GM23338 (cell line): Measurements from ENCODE around the gene SP5. TPM values are rescaled to one million over a fixed set of nuclear protein-coding genes. Genes with fewer than 3 reads are reported as not detected.
"Not testable (repeated sequence)": the region's sequence is repeated elsewhere in the genome, so short reads cannot be mapped to it uniquely, and the experiment has no call there.

Experiments
- ATAC-seq: fragments of 200-7000 bp; cut with Tn5 transposase; 3 replicates; pipeline ENCODE4 v1.9.1; 2020
- DNase-seq: peaks from one replicate; pipeline ENCODE4 v3.0.0-alpha.2; 2015; ENCODE audit warnings: low spot score
- H2AFZ ChIP-seq: fragments of 200-600 bp; sonication (generic); 2 replicates; pipeline ENCODE4 v1.8.0; 2016; ENCODE audit warnings: antibody characterized with exemption, mild to moderate bottlenecking, moderate library complexity
- H3F3A ChIP-seq: fragments of 200-600 bp; sonication (generic); replicated peaks from 2 replicates; pipeline ENCODE4 v1.8.0; 2017; ENCODE audit warnings: antibody characterized with exemption, mixed run types, low read depth
- H3K27ac ChIP-seq: fragments of 200-600 bp; sonication (generic); 2 replicates; pipeline ENCODE4 v1.6.1; 2016; ENCODE audit warnings: low read depth
- H3K27me3 ChIP-seq: fragments of 200-600 bp; sonication (generic); 2 replicates; pipeline ENCODE4 v1.8.0; 2016; ENCODE audit warnings: mild to moderate bottlenecking, mixed run types, moderate library complexity; ENCODE audit not compliant: insufficient read depth
- H3K36me3 ChIP-seq: fragments of 200-600 bp; sonication (generic); 2 replicates; pipeline ENCODE4 v1.8.0; 2016; ENCODE audit warnings: mild to moderate bottlenecking; ENCODE audit not compliant: insufficient read depth
- H3K4me1 ChIP-seq: fragments of 200-600 bp; sonication (generic); 2 replicates; pipeline ENCODE4 v1.8.0; 2016; ENCODE audit warnings: mild to moderate bottlenecking, moderate library complexity; ENCODE audit not compliant: insufficient read depth
- H3K4me2 ChIP-seq: fragments of 200-600 bp; sonication (generic); 2 replicates; pipeline ENCODE4 v1.7.1; 2017; ENCODE audit warnings: mixed run types
- H3K4me3 ChIP-seq: fragments of 200-600 bp; sonication (generic); 2 replicates; pipeline ENCODE4 v1.6.1; 2016; ENCODE audit warnings: mixed run types
- H3K79me2 ChIP-seq: fragments of 200-600 bp; sonication (generic); replicated peaks from 2 replicates; pipeline ENCODE4 v1.8.0; 2017; ENCODE audit warnings: mild to moderate bottlenecking; ENCODE audit not compliant: insufficient read depth
- H3K9me2 ChIP-seq: fragments of 200-600 bp; sonication (generic); 2 replicates; pipeline ENCODE4 v1.8.0; 2017; ENCODE audit not compliant: insufficient read depth
- H4K20me1 ChIP-seq: fragments of 200-600 bp; sonication (generic); replicated peaks from 2 replicates; pipeline ENCODE4 v1.8.0; 2017; ENCODE audit warnings: mild to moderate bottlenecking; ENCODE audit not compliant: insufficient read depth
- H3K27ac Mint-ChIP-seq: 2 replicates; pipeline ENCODE4 v1.8.0; 2020; ENCODE audit warnings: inconsistent platforms, mild to moderate bottlenecking, moderate library complexity, mixed read lengths
- H3K27me3 Mint-ChIP-seq: 3 replicates; pipeline ENCODE4 v1.8.0; 2022; ENCODE audit warnings: low read depth, mild to moderate bottlenecking, moderate library complexity, mixed read lengths, inconsistent platforms; ENCODE audit not compliant: insufficient read depth, poor library complexity
- H3K36me3 Mint-ChIP-seq: 3 replicates; pipeline ENCODE4 v1.8.0; 2021; ENCODE audit warnings: low read depth, mild to moderate bottlenecking, inconsistent platforms, moderate library complexity, mixed read lengths
- H3K4me1 Mint-ChIP-seq: 3 replicates; pipeline ENCODE4 v1.8.0; 2020; ENCODE audit warnings: mild to moderate bottlenecking, inconsistent platforms, mixed read lengths
- H3K4me3 Mint-ChIP-seq: 3 replicates; pipeline ENCODE4 v1.8.0; 2021; ENCODE audit warnings: moderate library complexity, mild to moderate bottlenecking, inconsistent platforms, mixed read lengths
- H3K9me3 Mint-ChIP-seq: 3 replicates; pipeline ENCODE4 v1.8.0; 2020; ENCODE audit warnings: moderate library complexity, mild to moderate bottlenecking, inconsistent platforms, mixed read lengths
- JUNB ChIP-seq: IDR thresholded peaks from one replicate; pipeline ENCODE4 v1.6.1; 2016; ENCODE audit warnings: antibody characterized with exemption; ENCODE audit not compliant: unreplicated experiment
- NANOG ChIP-seq: IDR thresholded peaks from 2 replicates; pipeline ENCODE4 v1.6.1; 2016; ENCODE audit warnings: antibody characterized with exemption, borderline replicate concordance
- POLR2AphosphoS5 ChIP-seq: IDR thresholded peaks from 2 replicates; pipeline ENCODE4 v1.6.1; 2016; ENCODE audit warnings: antibody characterized with exemption, low read depth
- polyA plus RNA-seq: library from polyadenylated mRNA; unstranded; fragments of >200 nt; fragmentation: Nextera tagmentation; extraction: Ambion mirVana; gene quantifications from 2 replicates; pipeline ENCODE4 v1.2.1, GENCODE V29; 2016
- total RNA-seq: library from RNA; depleted of rRNA; stranded (reverse); fragments of >200 nt; shearing (Covaris generic); gene quantifications from 2 replicates; pipeline ENCODE4 v1.2.3, GENCODE V29; 2014
- TF ChIP-seq, protein P1 (sequence below), 2 experiments: fragments of 200-600 bp in 1 of 2; sonication (generic) in 1 of 2; conservative IDR thresholded peaks; 2 replicates each; pipeline versions ENCODE4 v1.5.1 to v1.6.1; 2016 to 2017; ENCODE audit warnings: antibody characterized with exemption in 2 of 2, low read depth in 2 of 2, mild to moderate bottlenecking in 2 of 2, moderate library complexity in 1 of 2

SP5 gene
- total and polyA plus RNA-seq, 2 experiments from 2014 or later: 0.21 to 0.32 TPM

- H3K36me3 Mint-ChIP-seq: no peaks in the 10 kb centered on the region
- no peak overlapping the region for H3K4me3 ChIP-seq
- peaks cover 4% of the 10 kb centered on the region for H3K27me3 Mint-ChIP-seq
- H3K4me1 ChIP-seq: no peaks in the 10 kb centered on the region
- H3K79me2 ChIP-seq: no peaks in the 10 kb centered on the region
- no peak overlapping the region for H2AFZ ChIP-seq
- H3K9me3 Mint-ChIP-seq: no peaks in the 10 kb centered on the region
- H3K27ac ChIP-seq: no peak overlapping the region
- no peaks in the 10 kb centered on the region for H3K4me1 Mint-ChIP-seq
- TF ChIP-seq JUNB: no peak
- TF ChIP-seq, protein P1, sequence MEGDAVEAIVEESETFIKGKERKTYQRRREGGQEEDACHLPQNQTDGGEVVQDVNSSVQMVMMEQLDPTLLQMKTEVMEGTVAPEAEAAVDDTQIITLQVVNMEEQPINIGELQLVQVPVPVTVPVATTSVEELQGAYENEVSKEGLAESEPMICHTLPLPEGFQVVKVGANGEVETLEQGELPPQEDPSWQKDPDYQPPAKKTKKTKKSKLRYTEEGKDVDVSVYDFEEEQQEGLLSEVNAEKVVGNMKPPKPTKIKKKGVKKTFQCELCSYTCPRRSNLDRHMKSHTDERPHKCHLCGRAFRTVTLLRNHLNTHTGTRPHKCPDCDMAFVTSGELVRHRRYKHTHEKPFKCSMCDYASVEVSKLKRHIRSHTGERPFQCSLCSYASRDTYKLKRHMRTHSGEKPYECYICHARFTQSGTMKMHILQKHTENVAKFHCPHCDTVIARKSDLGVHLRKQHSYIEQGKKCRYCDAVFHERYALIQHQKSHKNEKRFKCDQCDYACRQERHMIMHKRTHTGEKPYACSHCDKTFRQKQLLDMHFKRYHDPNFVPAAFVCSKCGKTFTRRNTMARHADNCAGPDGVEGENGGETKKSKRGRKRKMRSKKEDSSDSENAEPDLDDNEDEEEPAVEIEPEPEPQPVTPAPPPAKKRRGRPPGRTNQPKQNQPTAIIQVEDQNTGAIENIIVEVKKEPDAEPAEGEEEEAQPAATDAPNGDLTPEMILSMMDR (conservative IDR thresholded peaks at IDR 0.05; ENCODE audit: low read depth in 2 of 2): no peak
- no peak for TF ChIP-seq POLR2AphosphoS5
- H3K27ac Mint-ChIP-seq: no peak overlapping the region
- no peaks in the 10 kb centered on the region for H3F3A ChIP-seq
- H3K27me3 ChIP-seq: no peaks in the 10 kb centered on the region
- H4K20me1 ChIP-seq: no peaks in the 10 kb centered on the region
- ATAC-seq: no peak
- no peaks in the 10 kb centered on the region for H3K36me3 ChIP-seq
- H3K9me2 ChIP-seq: no peaks in the 10 kb centered on the region
- H3K4me3 Mint-ChIP-seq: no peak overlapping the region
- DNase-seq: no peak
- no peak overlapping the region for H3K4me2 ChIP-seq
These were observed 44.1 kb upstream of the SP5 start for GRCh38 chr2:170671079-170671478.

DNA sequence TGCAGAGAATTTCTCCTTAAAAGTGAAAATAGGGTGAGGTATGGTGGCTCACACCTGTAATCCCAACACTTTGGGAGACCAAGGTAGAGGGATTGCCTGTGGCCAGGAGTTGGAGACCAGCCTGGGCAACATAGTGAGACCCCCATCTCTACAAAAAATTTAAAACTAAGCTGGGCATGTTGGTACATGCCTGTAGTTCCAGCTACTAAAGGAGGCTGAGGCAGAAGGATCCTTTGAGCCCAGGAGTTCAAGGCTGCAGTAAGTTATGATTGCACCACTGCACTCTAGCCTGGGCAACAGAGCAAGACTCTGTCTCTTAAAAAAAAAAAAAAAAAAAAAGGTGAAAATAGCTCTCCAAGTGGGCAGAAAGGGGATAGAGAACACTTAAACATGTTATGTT, 40.9 kb upstream of the SP5 start:
- H3K36me3 Mint-ChIP-seq, DNase-seq, H3K4me1 ChIP-seq, H3K27ac Mint-ChIP-seq, H3K4me3 Mint-ChIP-seq, H3K36me3 ChIP-seq, H3K9me2 ChIP-seq, H3F3A ChIP-seq, H3K9me3 Mint-ChIP-seq, H3K27me3 Mint-ChIP-seq, H3K27ac ChIP-seq, H4K20me1 ChIP-seq, H3K4me3 ChIP-seq, H3K27me3 ChIP-seq, H3K79me2 ChIP-seq, H3K4me2 ChIP-seq, ATAC-seq, H2AFZ ChIP-seq: not testable (repeated sequence)
- peaks cover 11% of the 10 kb centered on the region for H3K4me1 Mint-ChIP-seq

DNA sequence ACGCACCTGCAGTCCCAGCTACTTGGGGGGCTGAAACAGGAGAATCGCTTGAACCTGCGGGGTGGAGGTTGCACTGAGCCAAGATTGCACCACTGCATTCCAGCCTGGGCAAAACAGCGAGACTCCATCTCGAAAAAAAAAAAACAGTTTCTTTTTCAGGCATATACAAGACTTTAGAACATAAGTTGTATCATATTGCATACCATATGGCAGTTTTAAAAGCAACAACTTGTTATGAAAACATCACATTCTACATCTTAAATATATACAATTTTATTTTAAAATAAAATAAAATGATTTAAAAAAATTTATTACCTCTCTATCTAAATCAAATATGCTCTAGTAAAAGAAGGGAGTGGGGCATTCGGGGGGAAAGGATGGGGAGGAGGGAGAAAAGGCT, 39.4 kb upstream of the SP5 start:
- H3K79me2 ChIP-seq: no peaks in the 10 kb centered on the region
- peaks cover 23% of the 10 kb centered on the region for H3K4me1 Mint-ChIP-seq
- no peaks in the 10 kb centered on the region for H4K20me1 ChIP-seq
- no peaks in the 10 kb centered on the region for H3K36me3 Mint-ChIP-seq
- H3K36me3 ChIP-seq: no peaks in the 10 kb centered on the region
- H3K4me1 ChIP-seq: peaks cover 19% of the 10 kb centered on the region
- H3K9me2 ChIP-seq: no peaks in the 10 kb centered on the region
- no peak overlapping the region for H3K4me3 Mint-ChIP-seq
- no peak for DNase-seq
- TF ChIP-seq NANOG: no peak
- no peak overlapping the region for H2AFZ ChIP-seq
- ATAC-seq: no peak
- no peaks in the 10 kb centered on the region for H3F3A ChIP-seq
- H3K27me3 Mint-ChIP-seq: peaks cover 4% of the 10 kb centered on the region
- H3K27ac ChIP-seq: no peak overlapping the region
- H3K4me2 ChIP-seq: no peak overlapping the region
- no peak overlapping the region for H3K27ac Mint-ChIP-seq
- no peaks in the 10 kb centered on the region for H3K9me3 Mint-ChIP-seq
- no peak overlapping the region for H3K4me3 ChIP-seq
- H3K27me3 ChIP-seq: no peaks in the 10 kb centered on the region; the same call in 1 of the 2 replicates
